Fibroblast of skin of scalp (primary cell): Measurements from ENCODE around the gene CHRNE.
"Not testable (repeated sequence)": the region's sequence is repeated elsewhere in the genome, so short reads cannot be mapped to it uniquely, and the experiment has no call there.

Experiments used
- DNase-seq: peaks from one replicate; pipeline ENCODE4 v3.0.0-alpha.2; 2013

The CHRNE gene

GRCh38 chr17:4886830-4887229, 16.1 kb downstream of the CHRNE start:
- DNase-seq, result no peak

DNA sequence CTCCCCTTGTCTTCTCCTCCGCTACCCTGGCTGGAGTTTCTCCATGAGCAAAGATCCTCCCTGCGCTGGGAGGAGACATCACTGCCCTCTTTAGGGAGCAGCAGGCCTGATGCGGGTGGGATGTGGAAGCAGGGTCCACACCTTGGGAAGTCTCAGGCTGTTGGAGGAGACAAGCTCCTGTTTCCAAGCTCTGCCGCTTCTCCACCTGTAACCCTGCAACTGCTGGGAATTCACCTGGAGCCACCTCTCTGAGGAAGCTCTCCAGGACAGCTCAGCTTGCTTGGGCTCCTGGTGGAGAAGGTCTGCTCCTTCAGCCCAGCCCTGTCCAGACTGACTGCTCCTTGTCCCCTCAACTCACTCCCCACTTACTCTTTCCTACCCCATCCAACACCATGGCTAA, 18.4 kb downstream of the CHRNE start:
- DNase-seq, result no peak

GRCh38 chr17:4881761-4882555, 20.9 kb downstream of the CHRNE start:
- DNase-seq, result peak; percentile 17

GRCh38 chr17:4880857-4881256, 22.0 kb downstream of the CHRNE start:
- no peak for DNase-seq

- no peak for DNase-seq
These were observed 23.3 kb downstream of the CHRNE start for GRCh38 chr17:4879601-4880000.

GRCh38 chr17:4877089-4877488, 25.8 kb downstream of the CHRNE start:
- DNase-seq, result no peak

- no peak for DNase-seq
These were observed 30.1 kb downstream of the CHRNE start for GRCh38 chr17:4872786-4873185.

GRCh38 chr17:4870855-4871254, 32.0 kb downstream of the CHRNE start:
- no peak for DNase-seq

- not testable (repeated sequence) for DNase-seq
These were observed 33.6 kb downstream of the CHRNE start for GRCh38 chr17:4869058-4869998.

- DNase-seq, result not testable (repeated sequence)
These were observed 35.4 kb downstream of the CHRNE start for GRCh38 chr17:4867535-4867934.

DNA sequence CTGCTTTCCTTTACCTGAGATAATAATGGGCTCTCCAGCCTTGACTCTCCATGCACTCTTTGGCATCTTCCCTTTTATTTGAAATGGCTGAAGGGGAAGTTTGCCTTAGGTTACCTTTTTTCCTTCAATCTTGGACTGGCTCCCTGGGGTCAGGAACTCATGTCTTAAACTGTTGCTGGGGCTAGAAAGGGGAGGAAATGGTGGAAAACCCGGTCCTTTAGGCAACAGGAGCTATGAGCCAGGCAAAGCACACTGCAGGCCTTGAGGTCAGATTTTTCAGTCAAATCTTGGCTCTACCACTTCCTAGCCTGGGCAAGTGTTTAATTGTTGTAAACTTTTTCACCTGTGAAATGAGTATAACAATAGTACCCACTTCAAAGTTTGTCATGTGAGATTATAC, 39.6 kb downstream of the CHRNE start:
- DNase-seq, result no peak

- DNase-seq, result no peak
These were observed 40.2 kb downstream of the CHRNE start for GRCh38 chr17:4862720-4863119.

DNA sequence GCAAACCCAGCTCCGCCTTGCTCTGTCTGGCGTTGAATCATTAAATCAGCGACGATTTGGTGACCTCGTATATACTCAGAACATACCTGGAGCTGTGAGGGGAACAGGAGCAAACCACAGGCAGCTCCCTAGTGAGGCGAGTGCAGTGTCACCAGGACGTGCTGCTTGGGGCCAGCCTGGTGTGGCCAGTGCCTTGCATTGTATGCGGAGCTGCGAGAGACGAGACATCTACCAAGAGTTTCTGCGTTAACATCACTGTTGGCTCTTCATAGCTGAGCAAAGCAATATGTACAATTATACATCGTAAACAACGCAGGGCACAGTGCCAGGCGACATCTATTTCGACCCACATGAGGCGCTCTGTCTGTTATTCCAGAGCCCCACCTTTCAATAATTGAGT, 41.8 kb downstream of the CHRNE start:
- no peak for DNase-seq

GRCh38 chr17:4860651-4861050, 42.2 kb downstream of the CHRNE start:
- DNase-seq, result no peak

GRCh38 chr17:4859816-4860625, 42.9 kb downstream of the CHRNE start:
- DNase-seq, result no peak

GRCh38 chr17:4858882-4859260, 44.0 kb downstream of the CHRNE start:
- peak; percentile 7 for DNase-seq

DNA sequence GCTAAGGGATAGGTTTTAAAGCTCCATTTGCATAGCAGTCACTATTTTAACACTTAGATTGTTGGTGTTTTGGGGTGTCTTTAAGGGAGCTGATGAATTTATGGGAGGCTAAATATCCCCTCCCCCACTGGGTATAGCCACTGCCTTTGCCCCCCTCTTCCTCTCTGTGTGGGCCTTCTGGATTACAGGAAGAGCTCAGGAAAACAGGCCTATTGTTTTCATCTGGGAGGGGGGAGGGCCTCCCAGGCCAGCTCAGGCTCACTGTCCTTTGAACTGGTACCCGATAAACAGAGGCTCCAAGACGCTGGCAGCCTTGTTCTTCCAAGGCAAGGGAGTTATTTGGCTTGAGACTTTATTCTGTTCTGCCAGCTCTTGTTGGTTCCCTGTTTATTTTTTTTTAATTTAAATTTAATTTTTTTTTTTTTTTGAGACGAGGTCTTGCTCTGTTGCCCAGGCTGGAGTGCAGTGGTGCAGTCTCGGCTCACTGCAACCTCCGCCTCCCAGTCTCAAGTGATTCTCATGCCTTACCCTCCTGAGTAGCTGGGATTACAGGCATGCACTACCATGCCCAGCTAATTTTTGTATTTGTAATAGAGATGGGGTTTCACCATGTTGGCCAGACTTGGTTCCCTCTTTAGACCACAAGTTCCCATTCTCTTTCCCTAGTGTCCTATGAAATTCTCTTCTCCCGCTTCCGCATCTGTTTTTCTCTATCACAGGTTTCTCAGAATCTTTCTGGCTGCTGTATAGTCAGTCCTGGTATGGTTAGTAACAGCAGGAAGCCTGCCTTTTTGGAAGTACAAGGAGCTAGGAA, 44.6 kb downstream of the CHRNE start:
- DNase-seq, result no peak

- DNase-seq, result not testable (repeated sequence)
These were observed 45.6 kb downstream of the CHRNE start for GRCh38 chr17:4857347-4857746.

DNA sequence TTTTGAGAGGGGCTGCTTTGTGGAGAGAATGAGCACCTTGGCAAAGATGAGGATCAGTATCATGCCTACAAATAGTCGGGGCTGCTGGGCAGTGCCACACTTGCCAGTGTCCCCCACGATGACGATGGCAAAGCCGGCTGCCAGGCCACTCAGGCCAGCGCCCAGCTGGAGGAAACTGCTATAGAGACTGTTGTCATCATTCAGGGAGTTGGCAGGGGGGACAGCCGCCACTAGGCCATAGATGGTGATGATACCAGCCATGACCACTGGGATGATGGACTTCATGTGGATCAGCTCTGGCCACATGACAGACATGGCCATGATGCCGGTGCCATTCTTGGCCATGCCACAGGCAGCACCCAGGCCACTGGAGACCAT, 46.0 kb downstream of the CHRNE start:
- DNase-seq, result no peak

DNA sequence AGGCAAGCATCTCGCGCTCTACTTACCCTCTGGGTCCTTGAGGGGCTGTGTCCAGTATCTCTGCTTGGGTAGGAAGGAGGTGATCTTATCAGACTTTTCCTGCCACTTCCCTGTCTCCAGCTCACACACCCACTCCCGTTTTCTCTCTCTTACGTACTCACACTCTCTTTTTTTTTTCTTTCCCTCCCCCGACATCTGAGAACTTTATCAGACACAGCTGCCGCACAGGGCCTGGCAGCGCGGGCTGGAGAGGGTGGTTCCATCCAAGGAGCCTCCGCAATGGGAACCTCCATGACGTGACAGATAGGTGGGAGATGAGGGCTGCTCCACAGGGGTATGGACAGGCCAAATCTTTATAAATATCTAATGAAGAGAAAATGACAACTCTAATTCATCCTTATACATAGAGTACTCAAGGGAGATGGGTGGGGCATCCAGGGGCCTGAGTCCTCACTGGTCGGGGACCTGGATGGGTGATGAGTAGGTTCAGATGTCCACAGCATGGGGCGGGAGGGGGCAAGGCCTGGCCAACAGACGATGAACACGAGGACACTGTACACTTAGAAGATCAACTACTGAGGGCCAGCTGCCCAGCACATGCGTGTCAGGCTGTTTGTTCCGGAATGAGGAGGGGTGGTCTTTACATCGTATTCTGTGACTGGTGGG, 46.5 kb downstream of the CHRNE start:
- DNase-seq, result no peak

- peak; percentile 56 for DNase-seq
These were observed 48.7 kb downstream of the CHRNE start for GRCh38 chr17:4854111-4854681.
